HG03520 (cell line): Measurements from ENCODE around the gene YIPF1.
"Not testable (repeated sequence)": the region's sequence is repeated elsewhere in the genome, so short reads cannot be mapped to it uniquely, and the experiment has no call there.

ENCODE experiments used
- ATAC-seq: cut with Tn5 transposase; IDR thresholded peaks from one replicate; pipeline ENCODE4 v1.9.1; 2021; ENCODE audit warnings: mild to moderate bottlenecking, moderate library complexity; ENCODE audit not compliant: unreplicated experiment

Gene YIPF1

DNA sequence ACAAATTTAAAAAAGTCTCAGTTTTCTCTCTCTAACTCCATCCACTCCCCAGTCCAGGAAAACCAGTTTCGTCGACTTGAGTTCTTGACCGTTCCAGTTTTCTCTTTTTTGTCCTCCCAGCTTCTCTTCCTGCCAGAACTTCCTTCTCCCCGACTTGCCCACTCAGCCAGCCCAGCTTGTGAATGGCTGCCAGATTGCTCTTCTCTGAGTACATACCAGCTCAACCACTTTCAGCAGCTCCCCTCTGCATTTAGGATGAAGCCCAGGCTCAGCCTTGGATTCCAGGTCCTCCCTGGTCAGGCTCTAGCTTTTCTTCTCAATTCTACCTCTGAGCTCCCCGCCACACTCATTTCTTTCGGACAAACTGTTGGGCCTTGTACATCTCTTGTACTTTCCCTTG is 5.8 kb upstream of the YIPF1 start:
- ATAC-seq = no peak

DNA sequence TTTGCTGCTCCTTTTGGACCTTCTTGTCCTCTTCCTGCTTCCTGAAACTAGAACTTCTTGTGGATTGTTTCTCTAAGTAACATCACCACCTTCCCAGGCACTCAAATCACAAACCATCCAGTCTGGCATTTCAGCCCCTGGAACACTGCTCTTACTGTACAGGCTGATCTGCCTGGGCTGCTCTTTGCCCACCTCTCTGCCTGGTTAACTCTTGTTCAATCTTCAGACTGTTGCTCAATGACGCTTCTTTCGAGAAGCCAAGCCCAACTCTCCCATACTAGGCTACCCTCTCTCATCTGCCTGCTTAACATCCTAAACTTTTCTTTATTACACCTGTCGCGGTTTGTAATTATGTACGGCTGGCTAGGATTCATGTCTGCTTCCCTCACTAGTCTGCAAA is 5.0 kb upstream of the YIPF1 start:
- no peak for ATAC-seq

DNA sequence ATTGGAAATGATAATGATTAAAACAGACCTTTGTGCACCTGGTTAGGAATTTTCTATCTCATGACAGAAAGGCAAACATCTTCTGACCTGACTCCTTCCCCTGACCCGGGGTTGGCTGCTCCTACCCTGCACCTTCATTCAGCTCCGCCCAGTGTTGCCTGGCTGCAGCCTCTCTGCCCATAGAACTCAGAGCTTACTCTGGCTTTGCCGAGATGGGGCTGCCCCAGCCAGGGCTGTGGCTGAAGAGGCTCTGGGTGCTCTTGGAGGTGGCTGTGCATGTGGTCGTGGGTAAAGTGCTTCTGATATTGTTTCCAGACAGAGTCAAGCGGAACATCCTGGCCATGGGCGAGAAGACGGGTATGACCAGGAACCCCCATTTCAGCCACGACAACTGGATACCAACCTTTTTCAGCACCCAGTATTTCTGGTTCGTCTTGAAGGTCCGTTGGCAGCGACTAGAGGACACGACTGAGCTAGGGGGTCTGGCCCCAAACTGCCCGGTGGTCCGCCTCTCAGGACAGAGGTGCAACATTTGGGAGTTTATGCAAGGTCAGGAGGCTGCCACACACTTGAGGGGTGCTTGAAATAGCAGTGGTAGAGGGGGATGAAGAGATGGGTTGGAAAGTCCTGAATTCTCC is 4.5 kb upstream of the YIPF1 start, which contains the start of gene DIO1:
DIO1 (plus strand) TSS at position 189 of the 638 bp plus-strand sequence; CDS start at position 213, 24 bp downstream.
- ATAC-seq = no peak

DNA sequence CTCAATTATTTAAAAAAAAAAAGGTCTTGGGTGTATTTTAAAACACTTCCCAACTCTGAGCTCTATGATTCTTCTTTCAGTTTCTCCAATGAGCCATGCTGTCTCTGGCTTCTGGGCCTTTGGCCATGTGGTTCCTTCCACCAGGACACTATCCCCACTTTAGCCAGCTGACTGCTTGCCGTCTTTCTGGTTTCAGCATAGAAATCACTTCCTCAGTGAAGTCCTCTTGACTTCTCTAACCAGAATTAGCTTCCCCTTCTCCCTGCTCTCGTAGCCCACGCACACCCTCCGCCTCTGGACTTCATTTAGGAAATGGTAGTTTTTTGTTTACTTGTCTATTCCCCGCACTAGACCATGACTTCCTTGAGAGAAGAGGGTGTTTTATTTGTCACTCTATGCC is 3.3 kb upstream of the YIPF1 start:
- ATAC-seq = no peak

DNA sequence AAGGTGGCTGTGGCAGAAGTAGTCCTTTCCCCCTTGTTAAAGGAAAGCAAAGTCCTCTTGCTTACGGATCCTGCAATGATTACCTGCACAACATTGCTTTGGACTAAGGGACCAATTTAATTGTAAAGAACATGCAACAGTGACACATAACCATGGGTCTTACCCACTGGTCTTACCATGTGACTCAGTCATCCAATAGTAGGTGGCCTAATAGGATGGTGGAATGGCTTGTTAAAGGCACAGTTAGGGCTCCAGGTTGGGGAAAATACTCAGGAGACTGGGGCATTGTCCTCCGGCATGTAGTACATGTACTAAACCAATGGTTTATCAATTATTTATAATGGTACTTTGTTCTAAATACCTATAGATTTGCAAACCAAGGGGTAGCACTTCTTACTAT is 2.1 kb upstream of the YIPF1 start:
- ATAC-seq = no peak

DNA sequence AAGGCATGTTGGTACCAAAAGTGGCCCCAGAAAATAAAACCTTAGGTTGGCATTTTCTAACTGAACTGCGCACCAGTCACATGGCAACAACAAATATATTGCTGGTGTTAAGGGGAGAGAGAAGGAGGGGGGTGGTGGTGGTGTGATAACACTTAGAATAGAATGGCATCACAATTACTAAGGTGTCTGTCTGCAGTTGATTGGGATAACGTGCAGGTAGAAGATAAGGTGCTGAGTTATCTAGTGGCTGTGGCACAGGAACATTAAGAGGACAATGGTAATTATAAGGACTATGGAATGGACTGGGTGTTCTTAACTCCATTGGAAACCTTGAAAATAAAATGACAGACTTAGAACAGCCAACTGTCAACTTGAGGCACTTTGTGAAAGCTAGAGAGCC is 1.4 kb upstream of the YIPF1 start:
- no peak for ATAC-seq

DNA sequence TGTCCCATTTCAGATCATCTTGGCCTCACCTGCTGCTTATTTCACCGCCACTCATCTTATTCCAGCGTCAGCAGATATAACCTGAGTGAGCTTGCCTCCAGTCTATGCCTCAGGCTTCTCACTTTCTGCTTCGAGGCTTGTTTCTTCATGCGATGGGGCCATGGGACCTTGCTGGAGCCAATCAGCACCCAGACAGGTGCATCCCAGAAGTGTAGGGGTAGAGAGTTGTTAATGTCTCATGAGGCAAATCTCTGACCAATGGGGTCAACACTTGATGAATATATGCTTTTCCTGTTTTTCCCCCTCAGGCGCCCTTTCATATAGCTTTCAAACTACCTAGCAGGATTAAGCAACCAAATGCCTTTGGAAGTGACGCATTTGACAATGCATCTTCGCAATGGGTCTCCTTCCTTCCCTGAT is 935 bp upstream of the YIPF1 start:
- ATAC-seq = no peak

DNA sequence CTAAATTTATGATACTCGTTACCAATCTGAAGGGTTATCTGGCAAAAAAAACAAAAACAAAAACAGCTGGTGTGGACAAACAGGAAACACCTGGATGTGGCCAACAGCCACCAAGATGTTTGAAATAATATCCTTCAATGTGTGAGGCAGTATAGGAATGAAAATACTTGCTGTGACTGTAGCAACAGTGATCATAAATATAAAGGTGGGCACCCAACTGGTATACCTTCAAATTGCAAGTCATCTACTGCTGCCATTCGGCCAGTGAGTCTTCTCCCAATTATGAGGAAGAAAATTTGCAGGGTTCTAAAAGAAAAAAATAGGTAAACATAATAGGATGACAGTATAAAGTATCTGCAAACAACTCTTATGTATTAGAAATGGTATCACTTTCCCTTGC is 916 bp downstream of the YIPF1 start:
- no peak for ATAC-seq

DNA sequence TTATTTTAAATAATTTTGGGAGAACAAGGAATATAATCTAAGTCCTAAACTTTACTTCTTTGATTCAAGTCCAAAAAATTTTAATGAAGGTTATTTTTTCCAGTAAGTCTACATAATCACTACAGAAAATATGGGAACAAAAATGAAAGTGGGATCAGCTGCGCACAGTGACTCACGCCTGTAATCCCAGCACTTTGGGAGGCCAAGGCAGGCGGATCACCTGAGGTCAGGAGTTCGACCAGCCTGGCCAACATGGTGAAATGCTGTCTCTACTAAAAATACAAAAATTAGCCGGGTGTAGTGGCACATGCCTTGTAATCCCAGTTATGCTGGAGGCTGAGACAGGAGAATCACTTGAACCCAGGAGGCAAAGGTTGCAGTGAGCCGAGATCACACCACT is 6.0 kb downstream of the YIPF1 start:
- ATAC-seq = not testable (repeated sequence)

DNA sequence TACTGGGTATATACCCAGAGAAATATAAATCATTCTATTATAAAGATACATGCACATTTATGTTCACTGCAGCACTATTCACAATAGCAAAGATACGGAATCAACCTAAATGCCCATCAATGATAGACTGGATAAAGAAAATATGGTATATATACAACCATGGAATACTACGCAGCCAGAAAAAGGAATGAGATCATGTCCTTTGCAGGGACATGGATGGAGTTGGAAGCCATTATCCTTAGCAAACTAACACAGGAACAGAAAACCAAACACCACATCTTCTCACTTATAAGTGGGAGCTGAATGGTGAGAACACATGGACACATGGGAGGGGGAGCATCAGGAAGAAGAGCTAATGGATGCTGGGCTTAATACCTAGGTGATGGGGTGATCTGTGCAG is 7.7 kb downstream of the YIPF1 start:
- ATAC-seq = not testable (repeated sequence)

DNA sequence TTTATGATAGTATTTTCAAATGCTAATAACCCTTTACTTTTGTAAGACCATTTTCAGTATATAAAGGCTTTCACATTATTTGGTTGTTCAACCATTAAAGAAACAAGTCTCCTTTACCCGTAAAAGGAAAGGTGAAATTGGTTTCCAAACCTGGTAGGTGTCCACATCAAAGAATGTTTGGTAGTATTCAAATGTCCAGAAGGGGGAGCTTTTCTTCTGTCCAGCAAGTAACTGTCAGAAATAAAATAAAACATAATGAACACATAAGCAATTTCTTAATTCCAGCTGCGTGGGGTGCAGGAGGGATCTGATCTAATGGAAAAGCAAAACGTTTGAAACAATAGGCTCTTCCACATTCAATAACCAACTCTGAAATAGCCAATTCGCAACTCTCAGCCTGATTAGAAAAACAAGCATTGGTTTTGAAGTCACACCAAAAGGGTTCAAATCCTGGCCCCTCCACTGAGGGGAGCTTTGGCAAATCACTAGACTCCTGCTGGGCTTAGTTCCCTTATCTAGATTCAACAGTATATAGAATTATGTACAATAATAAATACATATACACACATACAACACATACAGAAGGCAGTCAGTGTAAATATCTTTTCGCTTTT is 11.0 kb downstream of the YIPF1 start:
- ATAC-seq = no peak

DNA sequence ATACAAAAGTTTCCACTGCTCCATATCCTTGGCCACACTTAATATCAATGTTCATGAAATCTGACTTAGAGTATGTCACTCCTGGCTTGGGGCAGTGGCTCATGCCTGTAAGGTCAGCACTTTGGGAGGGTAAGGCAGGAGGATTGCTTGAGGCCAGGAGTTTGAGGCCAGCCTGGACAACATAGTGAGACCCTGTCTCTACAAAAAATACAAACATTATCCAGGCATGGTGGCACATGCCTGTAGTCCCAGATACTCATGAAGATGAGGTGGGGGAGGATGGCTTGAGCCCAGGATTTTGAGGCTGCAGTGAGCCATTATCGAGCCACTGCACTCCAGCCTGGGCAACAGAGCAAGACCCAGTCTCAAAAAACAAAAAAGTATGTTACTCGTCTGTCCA is 14.4 kb downstream of the YIPF1 start:
- not testable (repeated sequence) for ATAC-seq

DNA sequence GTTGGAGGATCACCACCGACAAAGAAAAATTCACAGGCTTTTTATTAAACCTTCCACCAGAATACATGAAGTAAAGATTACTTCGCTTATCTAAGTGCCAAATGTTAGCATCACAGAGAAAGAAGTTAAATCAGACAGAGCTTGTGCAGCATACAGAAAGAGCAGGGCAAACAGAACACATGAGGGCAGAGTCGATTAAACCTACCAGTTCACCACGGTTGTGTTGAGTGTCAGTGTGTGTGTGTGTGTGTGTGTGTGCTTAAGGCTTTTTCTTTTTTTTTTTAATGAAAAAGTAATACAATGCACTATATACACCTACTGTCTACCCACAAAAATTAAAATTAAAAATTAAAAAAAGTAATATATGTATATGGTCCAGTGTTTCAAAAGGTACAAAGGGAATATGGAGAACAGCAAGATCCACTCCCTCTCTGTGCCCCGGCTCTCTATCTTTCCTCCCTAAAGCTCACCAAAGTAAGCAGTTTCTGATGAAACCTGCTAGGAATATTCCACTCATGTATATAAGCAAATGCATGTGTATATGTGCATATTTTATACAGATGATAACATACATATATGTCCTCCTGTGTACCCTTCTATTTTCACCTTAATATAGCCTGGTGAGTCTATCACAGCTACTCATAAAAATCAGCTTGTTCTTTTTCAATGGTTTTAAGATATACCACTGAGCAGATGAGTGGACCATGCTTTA is 17.7 kb downstream of the YIPF1 start:
- ATAC-seq = no peak

DNA sequence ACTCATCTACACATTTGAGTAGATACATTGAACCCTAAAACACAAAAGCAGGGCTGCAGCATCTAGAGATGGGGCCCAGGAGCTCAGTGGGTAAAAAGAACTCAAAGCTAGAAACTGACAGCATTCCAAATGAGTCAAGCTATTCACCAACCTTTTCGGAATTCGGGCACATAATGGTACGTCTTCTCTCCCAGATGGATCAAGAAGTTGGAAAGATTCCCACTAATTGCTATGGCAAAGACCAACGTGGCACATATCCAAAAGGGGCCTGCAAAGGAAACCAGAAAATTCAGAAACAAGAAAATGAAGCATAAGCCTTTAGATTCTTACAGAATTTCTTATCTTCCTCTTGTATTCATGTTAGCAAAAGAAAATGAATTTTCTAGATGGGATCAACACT is 18.4 kb downstream of the YIPF1 start:
- no peak for ATAC-seq

DNA sequence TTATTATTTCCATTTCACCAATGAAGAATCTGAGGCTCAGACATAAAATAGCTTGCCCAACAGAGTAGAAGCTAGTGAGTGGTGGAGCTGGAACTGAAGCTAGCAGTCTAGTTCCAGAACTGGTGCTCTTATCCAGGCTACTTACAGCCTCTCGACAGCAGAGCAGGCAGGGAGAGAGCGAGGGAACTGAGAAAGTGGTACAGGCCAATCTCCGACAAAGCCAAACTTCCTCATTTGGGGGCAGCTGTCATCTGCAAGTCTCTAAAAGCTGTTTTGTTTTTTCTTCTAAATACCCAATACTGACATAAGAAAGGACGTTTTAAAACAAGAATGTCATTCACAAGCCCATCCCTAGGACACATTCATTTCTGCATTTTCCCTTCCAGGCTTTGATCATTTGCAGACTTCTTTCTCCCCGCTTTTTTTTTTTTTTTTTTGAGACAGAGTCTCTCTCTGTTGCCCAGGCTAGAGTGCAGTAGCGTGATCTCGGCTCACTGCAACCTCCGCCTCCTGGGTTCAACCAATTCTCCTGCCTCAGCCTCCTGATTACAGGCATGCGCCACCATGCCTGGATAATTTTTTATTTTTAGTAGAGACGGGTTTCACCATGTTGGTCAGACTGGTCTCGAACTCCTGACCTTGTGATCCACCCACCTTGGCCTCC is 20.0 kb downstream of the YIPF1 start:
- no peak for ATAC-seq

DNA sequence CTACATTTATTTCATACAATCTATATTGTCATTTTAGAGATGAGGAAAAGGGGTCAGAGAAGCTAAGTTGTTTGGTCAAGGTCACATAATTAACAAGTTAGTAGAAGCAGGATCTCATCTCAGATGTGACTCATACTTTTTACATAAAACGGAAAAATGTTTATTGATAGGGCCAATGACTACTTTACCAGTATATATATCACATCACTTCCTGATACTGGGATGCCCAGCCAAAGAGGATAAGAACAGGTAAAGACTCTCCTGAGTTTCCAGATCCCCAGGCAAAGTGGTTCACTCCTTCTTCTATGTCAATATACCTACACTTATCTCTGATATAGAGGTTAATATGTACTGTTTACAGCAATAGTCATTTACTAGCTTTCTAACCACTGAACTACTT is 21.0 kb downstream of the YIPF1 start:
- no peak for ATAC-seq

DNA sequence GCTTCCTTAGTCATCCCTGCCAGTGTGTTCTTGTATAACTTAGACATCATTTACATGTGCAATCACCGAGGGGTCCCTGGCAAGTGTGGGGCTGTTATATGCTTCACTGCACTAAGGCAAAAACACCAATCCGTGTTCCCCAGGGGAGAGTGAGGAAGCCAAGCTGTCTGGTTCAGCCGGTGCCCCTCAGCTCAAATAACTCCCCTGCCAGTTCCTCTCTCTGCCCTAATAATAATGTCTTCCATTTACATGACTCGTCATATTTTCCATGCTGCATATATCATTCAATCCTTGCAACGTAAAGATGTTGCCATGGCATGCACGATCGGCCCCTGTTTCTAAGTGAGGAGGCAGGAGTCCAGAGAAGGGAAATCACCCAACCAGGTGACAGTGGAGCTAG is 27.1 kb downstream of the YIPF1 start:
- no peak for ATAC-seq

DNA sequence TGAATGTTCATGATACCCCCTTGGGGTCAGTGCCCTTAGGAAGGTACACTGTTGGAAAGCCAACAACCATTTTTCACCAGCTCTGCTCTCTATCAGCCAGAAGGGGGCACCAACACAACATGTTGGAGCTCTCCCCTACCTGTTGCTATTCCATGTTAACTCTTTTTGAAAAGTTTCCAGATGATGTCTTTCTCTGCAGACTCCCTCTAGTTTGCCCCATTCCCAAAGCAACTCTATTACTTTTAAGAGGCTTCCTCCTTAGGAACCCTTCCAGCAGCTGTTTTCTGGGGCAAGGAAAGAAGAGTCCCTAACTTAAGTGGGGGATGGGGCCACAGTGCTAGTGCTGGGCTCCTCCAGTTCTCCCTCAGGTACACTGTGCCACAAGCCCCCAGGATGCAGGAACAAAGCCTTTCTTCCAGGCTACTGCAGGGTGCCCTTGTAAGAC is 28.6 kb downstream of the YIPF1 start:
- no peak for ATAC-seq

DNA sequence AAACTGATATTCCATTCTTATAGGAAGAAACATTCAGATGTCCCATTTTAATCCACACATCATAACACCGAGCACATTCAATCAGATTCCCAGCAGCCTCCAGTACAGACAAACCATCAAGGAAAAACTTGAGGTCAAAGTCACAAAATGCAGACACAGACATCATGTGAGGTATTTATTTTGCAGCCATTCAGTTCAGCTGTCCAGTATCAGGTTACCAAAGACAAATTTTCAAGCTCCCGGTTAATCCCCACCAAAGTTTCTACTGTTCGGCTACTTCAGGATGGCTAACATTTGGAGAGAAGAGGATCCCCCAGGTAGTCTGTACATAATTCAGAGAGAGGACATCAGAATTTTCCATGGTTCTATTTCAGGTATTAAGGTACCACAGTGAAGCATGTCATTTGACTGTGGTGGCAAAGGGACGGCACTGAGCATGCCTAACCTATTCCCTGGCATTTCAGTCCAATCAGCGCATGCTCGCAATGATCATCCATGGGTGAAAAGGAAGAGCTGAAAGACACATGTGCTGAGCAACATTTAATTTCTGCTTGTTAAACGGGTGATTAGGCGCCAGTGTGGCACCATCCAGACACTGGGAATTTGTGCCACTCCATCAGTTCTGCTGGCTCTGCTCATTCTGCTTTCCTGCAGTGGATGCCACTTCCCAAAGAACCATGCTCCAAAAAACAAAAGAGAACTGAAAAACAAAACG is 37.9 kb downstream of the YIPF1 start:
- ATAC-seq = no peak

DNA sequence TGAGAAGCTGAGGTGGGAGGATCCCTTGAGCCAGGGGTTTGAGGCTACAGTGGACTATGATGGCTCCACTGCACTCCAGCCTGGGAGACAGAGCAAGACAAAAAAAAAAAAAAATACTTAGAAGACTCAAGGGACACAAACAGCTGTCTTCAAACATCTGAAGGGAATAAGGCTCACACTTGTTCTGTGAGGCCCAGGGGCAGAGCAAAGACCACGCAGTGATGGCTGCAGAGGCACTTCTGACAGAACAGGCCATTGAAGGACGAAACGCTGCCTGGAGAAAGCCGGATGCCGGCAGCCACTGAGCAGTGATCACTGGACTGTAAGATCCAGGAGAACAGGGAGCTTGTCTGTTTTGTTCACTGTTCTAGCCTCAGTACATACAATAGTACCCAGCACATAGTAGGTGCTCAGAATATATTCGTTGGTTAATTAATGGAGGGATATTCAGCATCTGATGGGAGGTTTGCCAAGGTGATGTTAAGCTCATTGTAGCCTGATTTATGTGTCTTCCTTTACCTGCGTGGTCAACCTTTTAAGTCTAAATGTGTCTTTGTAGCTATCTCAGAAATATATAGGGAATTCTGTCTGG is 39.4 kb downstream of the YIPF1 start:
- no peak for ATAC-seq

DNA sequence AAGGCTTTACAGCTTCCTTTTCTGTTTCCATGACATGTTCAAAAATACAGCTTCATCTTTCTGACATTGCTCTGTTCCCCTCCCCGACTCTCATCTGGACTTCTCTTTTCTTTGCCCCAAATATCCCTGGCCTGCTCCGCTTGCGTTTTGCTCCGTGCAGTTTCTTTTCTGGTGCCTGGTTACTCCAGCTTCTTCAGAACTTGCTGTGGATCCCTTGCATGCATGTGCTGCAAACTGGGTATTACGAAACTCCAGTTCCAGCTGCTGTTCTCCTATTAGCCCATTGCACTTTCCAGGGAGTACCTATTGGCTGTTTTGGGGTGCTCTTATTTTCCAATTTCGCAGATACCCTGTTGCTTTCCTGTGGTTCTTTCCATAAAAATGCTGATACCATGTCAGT is 41.6 kb downstream of the YIPF1 start:
- no peak for ATAC-seq
